Liver (tissue), 9 donors: ENCODE results near the gene LSR. TPM values are rescaled to one million over a fixed set of nuclear protein-coding genes. Genes with fewer than 3 reads are reported as not detected.

ENCODE experiments used
- DNase-seq: peaks from one replicate; pipeline ENCODE4 v3.0.0-alpha.2; 2017; ENCODE audit warnings: low spot score
- H3K27ac ChIP-seq, 2 donors: one replicate each; pipeline ENCODE4 v1.7.0; 2013; ENCODE audit warnings: inconsistent platforms in 2 of 2, low read length in 2 of 2, control low read depth in 1 of 2, low read depth in 1 of 2, mild to moderate bottlenecking in 1 of 2
- H3K27me3 ChIP-seq, 4 donors: one replicate each; pipeline versions ENCODE4 v1.6.1 to v1.7.0; 2013; ENCODE audit warnings: low read length in 3 of 4, inconsistent platforms in 1 of 4, mild to moderate bottlenecking in 1 of 4, moderate library complexity in 1 of 4; ENCODE audit not compliant: control insufficient read depth in 4 of 4, insufficient read depth in 4 of 4
- H3K36me3 ChIP-seq, 4 donors: one replicate each; pipeline versions ENCODE4 v1.6.1 to v1.7.0; 2013; ENCODE audit warnings: low read length in 3 of 4, mild to moderate bottlenecking in 3 of 4, low read depth in 1 of 4, moderate library complexity in 1 of 4; ENCODE audit not compliant: control insufficient read depth in 4 of 4, insufficient read depth in 3 of 4
- H3K4me1 ChIP-seq, 4 donors: one replicate each; pipeline versions ENCODE4 v1.6.1 to v1.7.0; 2013; ENCODE audit warnings: low read length in 3 of 4, mild to moderate bottlenecking in 3 of 4, moderate library complexity in 1 of 4; ENCODE audit not compliant: control insufficient read depth in 4 of 4, insufficient read depth in 4 of 4
- H3K4me3 ChIP-seq, 3 donors: one replicate each; pipeline versions ENCODE4 v1.6.1 to v1.7.0; 2013; ENCODE audit warnings: low read length in 3 of 3, control low read depth in 1 of 3, low read depth in 1 of 3, mild to moderate bottlenecking in 1 of 3
- H3K9ac ChIP-seq, 2 donors: one replicate each; pipeline ENCODE4 v1.7.0; 2013; ENCODE audit warnings: low read length in 2 of 2, mild to moderate bottlenecking in 2 of 2, moderate library complexity in 2 of 2, control low read depth in 1 of 2, low read depth in 1 of 2
- H3K9me3 ChIP-seq, 4 donors: one replicate each; pipeline versions ENCODE4 v1.6.1 to v1.7.0; 2013; ENCODE audit warnings: low read length in 3 of 4; ENCODE audit not compliant: control insufficient read depth in 4 of 4
- CTCF ChIP-seq: fragments of 150-350 bp; IDR thresholded peaks from 2 replicates; pipeline ENCODE4 v1.5.1; 2017; ENCODE audit warnings: improper control_type of control experiment, low read depth, low read length; ENCODE audit not compliant: missing input control
- FOXA1 ChIP-seq: IDR thresholded peaks from 2 replicates; pipeline ENCODE4 v1.6.1; 2016; ENCODE audit warnings: antibody characterized with exemption
- FOXA2 ChIP-seq: IDR thresholded peaks from 2 replicates; pipeline ENCODE4 v1.6.1; 2016; ENCODE audit warnings: antibody characterized with exemption
- GABPA ChIP-seq, 2 donors: IDR thresholded peaks in 1 of 2; conservative IDR thresholded peaks in 1 of 2; 2 replicates each; pipeline ENCODE4 v1.6.1; 2016; ENCODE audit warnings: antibody characterized with exemption in 2 of 2, mild to moderate bottlenecking in 1 of 2, moderate library complexity in 1 of 2
- HNF4A ChIP-seq, 2 donors: conservative IDR thresholded peaks; 2 replicates each; pipeline ENCODE4 v1.6.1; 2016; ENCODE audit warnings: antibody characterized with exemption in 2 of 2, mild to moderate bottlenecking in 2 of 2
- HNF4G ChIP-seq: IDR thresholded peaks from 2 replicates; pipeline ENCODE4 v1.6.1; 2016; ENCODE audit warnings: antibody characterized with exemption
- JUND ChIP-seq, 2 donors: IDR thresholded peaks; 2 replicates each; pipeline ENCODE4 v1.6.1; 2016; ENCODE audit warnings: antibody characterized with exemption in 2 of 2
- MAX ChIP-seq: IDR thresholded peaks from 2 replicates; pipeline ENCODE4 v1.6.1; 2016; ENCODE audit warnings: antibody characterized with exemption
- RAD21 ChIP-seq, 2 donors: IDR thresholded peaks; 2 replicates each; pipeline ENCODE4 v1.6.1; 2016; ENCODE audit warnings: antibody characterized with exemption in 2 of 2, mild to moderate bottlenecking in 2 of 2
- RXRA ChIP-seq, 2 donors: IDR thresholded peaks; 2 replicates each; pipeline ENCODE4 v1.6.1; 2017 to 2018; ENCODE audit warnings: antibody characterized with exemption in 2 of 2, mild to moderate bottlenecking in 1 of 2
- SP1 ChIP-seq: IDR thresholded peaks from 2 replicates; pipeline ENCODE4 v1.6.1; 2018; ENCODE audit warnings: antibody characterized with exemption, mild to moderate bottlenecking
- TAF1 ChIP-seq: conservative IDR thresholded peaks from 2 replicates; pipeline ENCODE4 v1.6.1; 2016; ENCODE audit warnings: antibody characterized with exemption, mild to moderate bottlenecking
- ZBTB33 ChIP-seq: IDR thresholded peaks from 2 replicates; pipeline ENCODE4 v1.6.1; 2016; ENCODE audit warnings: antibody characterized with exemption
- WGBS: extraction: QIAGEN DNeasy Blood & Tissue Kit; methylation state at CpG from one replicate; pipeline ENCODE4 v1.1.7; 2013; 5-methylcytosine and 5-hydroxymethylcytosine counted together
- polyA plus RNA-seq, 2 donors: library from polyadenylated mRNA; stranded (reverse) in 1 of 2; unstranded in 1 of 2; fragments of 200-250 nt in 1 of 2; fragments of >200 nt in 1 of 2; fragmentation: Nextera tagmentation in 1 of 2; extraction: Ambion mirVana in 1 of 2; gene quantifications; one replicate each; pipeline versions ENCODE4 v1.2.1 to v1.2.3, GENCODE V29; 2013 to 2015
- total RNA-seq, 2 donors: library from RNA; depleted of rRNA; stranded (reverse); fragments of >200 nt; gene quantifications; one replicate each; pipeline ENCODE4 v1.2.3, GENCODE V29; 2014
- donor health status: healthy.
- donor health status: healthy.
- donor health status: healthy.
- donor health status: healthy.
- donor health status: healthy.

Gene LSR
- total and polyA plus RNA-seq, 4 donors = 33.7 to 150 (median 48.0) TPM

GRCh38 chr19:35249848-35250711 is 1.3 kb downstream of the LSR start (continued):
- TF ChIP-seq FOXA1 (no peak), RAD21 (IDR thresholded peaks at IDR 0.05) (no peak), ZBTB33 (no peak), GABPA (IDR thresholded peaks at IDR 0.05 in 1 of 2, conservative IDR thresholded peaks at IDR 0.05 in 1 of 2) (no peak), JUND (IDR thresholded peaks at IDR 0.05) (no peak)

GRCh38 chr19:35251456-35251855 is 2.7 kb downstream of the LSR start:
- H3K9ac ChIP-seq = no peak overlapping the region
- H3K4me3 ChIP-seq = no peak overlapping the region
- H3K27me3 ChIP-seq = no peaks in the 10 kb centered on the region
- whole genome bisulfite sequencing = 92% methylated on average over 2 of the region's 2 CpGs
- H3K9me3 ChIP-seq = no peaks in the 10 kb centered on the region
- peaks cover 3 to 15% (median 6%) of the 10 kb centered on the region in 4 donors for H3K36me3 ChIP-seq
- H3K4me1 ChIP-seq = peaks cover 2 to 60% (median 40%) of the 10 kb centered on the region in 4 donors
- no peak for DNase-seq
- no peak for TF ChIP-seq MAX
- no peak for TF ChIP-seq HNF4A (conservative IDR thresholded peaks at IDR 0.05)
- no peak for TF ChIP-seq TAF1
- no peak for TF ChIP-seq FOXA2
- no peak for TF ChIP-seq ZBTB33
- no peak for TF ChIP-seq RXRA (IDR thresholded peaks at IDR 0.05)
- TF ChIP-seq HNF4G = no peak
- TF ChIP-seq RAD21 (IDR thresholded peaks at IDR 0.05) = no peak
- no peak for TF ChIP-seq SP1
- TF ChIP-seq CTCF = no peak
- H3K27ac ChIP-seq = no peak overlapping the region
